Esophagus squamous epithelium (tissue), 5 donors: ENCODE measurements around the gene TSC1. TPM values are rescaled to one million over a fixed set of nuclear protein-coding genes. Genes with fewer than 3 reads are reported as not detected.

Experiments
- DNase-seq: peaks from one replicate; lab custom pipeline; 2025; lab: John Stamatoyannopoulos, UW
- H3K27ac ChIP-seq, 4 donors: fragments of 200-600 bp; sonication (generic); one replicate each; pipeline ENCODE4 v1.5.1; 2016 to 2019; ENCODE audit warnings: mild to moderate bottlenecking in 1 of 4
- H3K27me3 ChIP-seq, 4 donors: fragments of 200-600 bp; sonication (generic); 1 replicate in 3 of 4; 2 replicates in 1 of 4; pipeline versions ENCODE4 v1.5.1 to v1.6.0; 2017 to 2021; ENCODE audit warnings: antibody characterized with exemption in 1 of 4
- H3K36me3 ChIP-seq, 3 donors: fragments of 200-600 bp; sonication (generic); one replicate each; pipeline ENCODE4 v1.5.1; 2016 to 2019
- H3K4me1 ChIP-seq, 3 donors: fragments of 200-600 bp; sonication (generic); one replicate each; pipeline ENCODE4 v1.5.1; 2017 to 2019
- H3K4me3 ChIP-seq, 4 donors: fragments of 200-600 bp; sonication (generic); 1 replicate in 3 of 4; 2 replicates in 1 of 4; pipeline ENCODE4 v1.5.1; 2016 to 2019; ENCODE audit warnings: mild to moderate bottlenecking in 2 of 4, moderate library complexity in 1 of 4
- H3K9me3 ChIP-seq, 3 donors: fragments of 200-600 bp; sonication (generic); one replicate each; pipeline ENCODE4 v1.5.1; 2016 to 2019
- POLR2A ChIP-seq, 4 donors: fragments of 450-650 bp; IDR thresholded peaks; one replicate each; pipeline ENCODE4 v1.6.1; 2017; ENCODE audit warnings: antibody characterized with exemption in 4 of 4, mild to moderate bottlenecking in 4 of 4, moderate library complexity in 3 of 4
- WGBS, 2 donors: methylation state at CpG; one replicate each; pipeline ENCODE4 v1.1.5; 2018; 5-methylcytosine and 5-hydroxymethylcytosine counted together
- intact Hi-C: fragments of 100-400 bp; cut with DNase I; formaldehyde crosslinking; loops from one replicate; pipeline ENCODE4 v1.15.0; 2022
- total RNA-seq, 4 donors: library from RNA; depleted of rRNA; stranded (reverse); fragments of >200 nt; gene quantifications; one replicate each; pipeline ENCODE4 v1.1.0, GENCODE V29; 2016
- TF ChIP-seq, protein P1 (sequence below), 6 experiments: fragments of 450-650 bp in 4 of 6; fragments of 200-600 bp in 2 of 6; sonication (generic) in 2 of 6; IDR thresholded peaks; one replicate each; pipeline ENCODE4 v1.5.1; 2016 to 2019; ENCODE audit warnings: antibody characterized with exemption in 6 of 6, mild to moderate bottlenecking in 4 of 6, moderate library complexity in 4 of 6
- donor health status: DM: yes; HTN: yes; CAD: no.

The TSC1 gene
- total RNA-seq, 4 donors from 2014 or later = 18.8 to 38.7 (median 25.7) TPM

DNA sequence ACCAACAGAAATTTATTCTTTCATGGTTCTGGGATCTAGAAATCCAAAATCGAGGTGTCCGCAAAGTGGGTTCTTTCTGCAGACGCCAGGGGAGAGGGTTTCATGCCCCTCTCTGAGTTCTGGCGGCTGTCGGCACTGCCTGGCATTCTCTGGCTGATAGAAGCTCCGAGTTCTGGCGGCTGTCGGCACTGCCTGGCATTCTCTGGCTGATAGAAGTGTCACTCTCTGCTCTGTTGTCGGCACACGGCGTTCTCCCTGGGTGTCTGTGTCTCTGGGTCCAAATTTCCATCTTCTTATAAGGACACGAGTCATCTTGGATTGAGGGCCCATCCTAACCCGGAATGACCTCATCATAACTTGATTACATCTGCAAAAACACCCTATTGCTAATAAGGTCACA lies 41.7 kb upstream of the TSC1 start:
- Histone ChIP-seq H3K4me3 (no peak overlapping the region), H3K27ac (no peak overlapping the region), H3K9me3 (no peaks in the 10 kb centered on the region), H3K27me3 (peaks cover 0 to 61% (median 0%) of the 10 kb centered on the region in 4 donors), H3K4me1 (peaks cover 0 to 10% (median 0%) of the 10 kb centered on the region in 3 donors), H3K36me3 (no peaks in the 10 kb centered on the region)
- 71 to 82% methylated on average over 13 of the region's 13 CpGs for WGBS, 2 donors
- no peak for TF ChIP-seq POLR2A (IDR thresholded peaks at IDR 0.05)
- TF ChIP-seq, protein P1, sequence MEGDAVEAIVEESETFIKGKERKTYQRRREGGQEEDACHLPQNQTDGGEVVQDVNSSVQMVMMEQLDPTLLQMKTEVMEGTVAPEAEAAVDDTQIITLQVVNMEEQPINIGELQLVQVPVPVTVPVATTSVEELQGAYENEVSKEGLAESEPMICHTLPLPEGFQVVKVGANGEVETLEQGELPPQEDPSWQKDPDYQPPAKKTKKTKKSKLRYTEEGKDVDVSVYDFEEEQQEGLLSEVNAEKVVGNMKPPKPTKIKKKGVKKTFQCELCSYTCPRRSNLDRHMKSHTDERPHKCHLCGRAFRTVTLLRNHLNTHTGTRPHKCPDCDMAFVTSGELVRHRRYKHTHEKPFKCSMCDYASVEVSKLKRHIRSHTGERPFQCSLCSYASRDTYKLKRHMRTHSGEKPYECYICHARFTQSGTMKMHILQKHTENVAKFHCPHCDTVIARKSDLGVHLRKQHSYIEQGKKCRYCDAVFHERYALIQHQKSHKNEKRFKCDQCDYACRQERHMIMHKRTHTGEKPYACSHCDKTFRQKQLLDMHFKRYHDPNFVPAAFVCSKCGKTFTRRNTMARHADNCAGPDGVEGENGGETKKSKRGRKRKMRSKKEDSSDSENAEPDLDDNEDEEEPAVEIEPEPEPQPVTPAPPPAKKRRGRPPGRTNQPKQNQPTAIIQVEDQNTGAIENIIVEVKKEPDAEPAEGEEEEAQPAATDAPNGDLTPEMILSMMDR (IDR thresholded peaks at IDR 0.05) = no peak
- intact Hi-C loops = no loop called here
- DNase-seq = no peak

DNA sequence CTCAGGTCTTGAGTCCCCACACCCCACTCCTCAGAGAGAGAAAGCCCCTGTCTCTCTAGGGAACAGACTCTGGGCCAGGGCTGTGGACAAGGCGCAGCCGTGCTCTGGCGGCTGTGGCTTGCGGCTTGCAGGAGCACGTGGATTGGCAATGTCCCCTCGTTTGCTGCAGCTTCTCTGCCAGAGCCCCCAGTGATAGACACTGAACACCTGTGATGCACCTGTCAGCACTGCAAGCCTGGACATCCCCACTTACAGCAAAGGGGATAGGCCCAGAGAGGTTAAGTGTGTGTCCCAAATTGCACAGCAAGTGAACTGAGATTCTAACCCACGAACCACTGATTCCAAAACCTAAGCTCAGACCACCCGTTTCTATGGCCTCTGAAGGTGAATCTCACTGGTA lies 41.1 kb upstream of the TSC1 start:
- intact Hi-C loops = no loop called here
- peaks cover 0 to 10% (median 0%) of the 10 kb centered on the region in 3 donors for H3K4me1 ChIP-seq
- WGBS, 2 donors = 28% methylated on average over 3 of the region's 8 CpGs; no CpG with 5 or more reads in 1 of the 2 donors
- no peak for DNase-seq
- H3K4me3 ChIP-seq = no peak overlapping the region
- no peaks in the 10 kb centered on the region for H3K36me3 ChIP-seq
- no peak for TF ChIP-seq POLR2A (IDR thresholded peaks at IDR 0.05)
- TF ChIP-seq, protein P1 (IDR thresholded peaks at IDR 0.05) = no peak
- no peak overlapping the region for H3K27ac ChIP-seq
- no peaks in the 10 kb centered on the region for H3K9me3 ChIP-seq
- peaks cover 0 to 61% (median 0%) of the 10 kb centered on the region in 4 donors for H3K27me3 ChIP-seq

DNA sequence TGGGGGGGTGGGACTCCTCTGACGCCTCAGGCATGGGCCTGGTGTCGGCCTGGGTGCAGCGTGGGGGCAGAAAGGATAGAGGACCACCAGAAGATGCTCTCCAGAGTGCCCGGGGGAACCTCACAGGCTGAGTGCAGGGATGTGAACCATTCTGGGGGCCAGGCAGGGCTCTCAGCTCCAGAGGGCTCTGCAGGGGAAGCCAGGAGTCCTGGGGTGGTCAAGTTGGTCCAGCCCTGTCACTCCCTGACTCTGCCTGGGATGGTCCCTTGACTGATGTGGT lies 40.6 kb upstream of the TSC1 start:
- H3K27me3 ChIP-seq = peaks cover 0 to 66% (median 0%) of the 10 kb centered on the region in 4 donors
- intact Hi-C loops = no loop called here
- no peak overlapping the region for H3K27ac ChIP-seq
- peaks cover 0 to 10% (median 0%) of the 10 kb centered on the region in 3 donors for H3K4me1 ChIP-seq
- no peaks in the 10 kb centered on the region for H3K9me3 ChIP-seq
- no peak overlapping the region for H3K4me3 ChIP-seq
- no peak for TF ChIP-seq POLR2A (IDR thresholded peaks at IDR 0.05)
- TF ChIP-seq, protein P1 (IDR thresholded peaks at IDR 0.05) = no peak
- no CpG with 5 or more reads among the region's 4 CpGs for WGBS, 2 donors
- DNase-seq = no peak
- H3K36me3 ChIP-seq = no peaks in the 10 kb centered on the region

DNA sequence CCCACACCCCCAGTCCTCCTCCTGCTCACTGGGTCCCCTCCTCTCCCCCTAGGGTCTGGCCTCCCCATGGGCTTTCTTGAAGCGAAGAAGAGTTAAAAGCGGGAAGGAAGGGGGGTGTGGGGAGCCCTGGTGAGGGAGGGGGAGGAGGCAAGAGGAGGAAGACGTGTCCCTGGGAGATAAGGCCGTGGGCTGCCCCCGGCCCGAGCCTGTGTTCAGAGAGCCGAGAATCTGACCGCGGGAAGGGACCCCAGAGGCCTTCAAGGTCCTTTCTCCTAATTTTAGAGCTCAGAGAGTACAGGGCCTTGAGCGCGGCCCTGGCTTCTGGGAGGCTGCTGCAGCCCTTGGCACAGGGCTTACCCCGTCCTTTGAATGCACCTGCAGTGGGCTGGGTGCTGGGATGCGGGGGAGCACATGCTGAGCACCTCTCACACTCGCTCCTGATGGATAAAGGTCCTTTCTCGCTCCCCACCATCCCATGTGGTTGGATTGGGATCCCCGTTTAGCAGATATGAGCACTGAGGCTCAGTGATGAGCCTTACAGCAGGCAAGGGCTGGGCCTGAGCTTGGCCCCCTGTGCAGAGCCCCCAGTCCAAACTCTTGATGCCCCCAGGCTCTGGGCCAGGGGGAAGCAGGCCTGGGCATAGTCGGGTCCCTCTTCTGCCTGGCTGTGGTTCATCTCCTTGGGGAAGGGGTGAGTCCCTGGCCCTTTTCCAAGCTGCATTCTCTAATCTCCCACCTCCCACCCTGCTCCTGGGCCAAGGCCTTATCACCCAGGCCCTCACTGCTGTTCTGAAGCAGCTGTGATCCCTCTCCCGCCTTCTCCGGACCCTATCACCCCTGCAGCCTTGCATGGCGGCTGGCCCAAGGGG lies 40.0 kb upstream of the TSC1 start:
- DNase-seq = no peak
- WGBS, 2 donors = 35 to 65% methylated on average over 7 to 13 of the region's 20 CpGs
- no peaks in the 10 kb centered on the region for H3K36me3 ChIP-seq
- H3K9me3 ChIP-seq = no peaks in the 10 kb centered on the region
- peaks cover 0 to 10% (median 0%) of the 10 kb centered on the region in 3 donors for H3K4me1 ChIP-seq
- peaks cover 0 to 67% (median 0%) of the 10 kb centered on the region in 4 donors for H3K27me3 ChIP-seq
- intact Hi-C loops = no loop called here
- no peak overlapping the region for H3K4me3 ChIP-seq
- TF ChIP-seq, protein P1 (IDR thresholded peaks at IDR 0.05) = no peak
- no peak for TF ChIP-seq POLR2A (IDR thresholded peaks at IDR 0.05)
- H3K27ac ChIP-seq = no peak overlapping the region

DNA sequence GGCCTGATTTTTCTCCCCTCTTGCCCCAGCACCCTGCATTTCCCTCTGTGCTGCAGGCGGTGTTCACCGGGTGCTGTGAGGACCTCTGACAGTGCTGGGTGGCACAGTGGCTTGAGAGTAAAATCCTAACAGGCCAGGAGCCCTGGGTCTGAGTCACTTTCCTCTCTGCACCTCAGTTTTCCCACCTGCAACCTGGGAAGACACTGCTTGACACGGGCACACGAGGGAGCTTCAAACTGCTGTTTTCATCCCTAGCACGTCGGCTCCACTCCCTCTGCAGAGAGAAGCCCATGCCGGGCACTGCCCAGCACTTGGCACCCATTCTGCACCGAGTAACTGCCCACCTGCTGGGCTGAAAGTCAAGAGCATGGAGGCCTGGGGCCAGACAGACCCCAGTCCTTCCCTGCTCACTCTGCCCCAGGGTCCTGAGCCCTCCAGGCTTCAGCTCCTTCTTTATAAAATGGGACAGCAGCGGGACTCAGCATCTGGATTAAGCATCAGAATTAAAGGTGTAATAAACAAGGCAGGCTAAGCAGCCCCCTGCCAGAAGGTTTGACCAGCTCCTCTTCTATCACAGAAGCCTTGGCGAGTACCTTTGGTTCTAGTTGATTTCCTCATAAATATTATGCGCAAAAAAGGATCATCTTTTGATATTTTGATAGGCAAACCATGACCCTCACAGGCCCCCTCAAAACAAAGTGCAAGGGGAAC lies 39.2 kb upstream of the TSC1 start:
- intact Hi-C loops = no loop called here
- TF ChIP-seq, protein P1 (IDR thresholded peaks at IDR 0.05) = no peak
- no peak for TF ChIP-seq POLR2A (IDR thresholded peaks at IDR 0.05)
- DNase-seq = no peak
- Histone ChIP-seq H3K4me1 (peaks cover 0 to 12% (median 0%) of the 10 kb centered on the region in 3 donors), H3K9me3 (no peaks in the 10 kb centered on the region), H3K4me3 (no peak overlapping the region), H3K27ac (no peak overlapping the region), H3K27me3 (peaks cover 0 to 75% (median 4%) of the 10 kb centered on the region in 4 donors), H3K36me3 (no peaks in the 10 kb centered on the region)
- 89 to 91% methylated on average over 4 to 6 of the region's 11 CpGs for WGBS, 2 donors
